Islet precursor cell (in vitro differentiated cells): ENCODE measurements around the gene TBC1D24.

Experiments used
- DNase-seq: peaks from one replicate; pipeline ENCODE4 v3.0.0-alpha.2; 2018

The TBC1D24 gene

GRCh38 chr16:2483939-2484897 lies 9.3 kb downstream of the TBC1D24 start:
- DNase-seq, result no peak

- no peak for DNase-seq
These were observed 10.1 kb downstream of the TBC1D24 start for GRCh38 chr16:2484898-2485508.

GRCh38 chr16:2485811-2486507 lies 11.0 kb downstream of the TBC1D24 start:
- DNase-seq, result no peak

GRCh38 chr16:2486645-2487516 lies 12.0 kb downstream of the TBC1D24 start:
- DNase-seq, result no peak

GRCh38 chr16:2487517-2487842 lies 12.6 kb downstream of the TBC1D24 start:
- no peak for DNase-seq

GRCh38 chr16:2487903-2488531 lies 13.1 kb downstream of the TBC1D24 start:
- no peak for DNase-seq

GRCh38 chr16:2489581-2489980 lies 14.7 kb downstream of the TBC1D24 start:
- DNase-seq, result no peak

- DNase-seq, result no peak
These were observed 15.5 kb downstream of the TBC1D24 start for GRCh38 chr16:2490190-2491105.

- DNase-seq, result no peak
These were observed 17.4 kb downstream of the TBC1D24 start for GRCh38 chr16:2492292-2492691.

- no peak for DNase-seq
These were observed 18.7 kb downstream of the TBC1D24 start for GRCh38 chr16:2493605-2494004.

- no peak for DNase-seq
These were observed 19.7 kb downstream of the TBC1D24 start for GRCh38 chr16:2494616-2495015.

- no peak for DNase-seq
These were observed 20.1 kb downstream of the TBC1D24 start for GRCh38 chr16:2495041-2495440.

GRCh38 chr16:2496223-2497115 lies 21.5 kb downstream of the TBC1D24 start:
- DNase-seq, result no peak

- DNase-seq, result no peak
These were observed 22.2 kb downstream of the TBC1D24 start for GRCh38 chr16:2497116-2497630.

- DNase-seq, result no peak
These were observed 23.0 kb downstream of the TBC1D24 start for GRCh38 chr16:2497695-2498484.

- no peak for DNase-seq
These were observed 23.8 kb downstream of the TBC1D24 start for GRCh38 chr16:2498531-2499253.

- no peak for DNase-seq
These were observed 24.5 kb downstream of the TBC1D24 start for GRCh38 chr16:2499454-2499853.

- DNase-seq, result no peak
These were observed 25.0 kb downstream of the TBC1D24 start for GRCh38 chr16:2499890-2500429.
